GM19328 (cell line): ENCODE results near the gene PPP6R2.

Experiments
- ATAC-seq: cut with Tn5 transposase; IDR thresholded peaks from one replicate; pipeline ENCODE4 v1.9.1; 2021; ENCODE audit warnings: mild to moderate bottlenecking, moderate library complexity; ENCODE audit not compliant: unreplicated experiment

The PPP6R2 gene

DNA sequence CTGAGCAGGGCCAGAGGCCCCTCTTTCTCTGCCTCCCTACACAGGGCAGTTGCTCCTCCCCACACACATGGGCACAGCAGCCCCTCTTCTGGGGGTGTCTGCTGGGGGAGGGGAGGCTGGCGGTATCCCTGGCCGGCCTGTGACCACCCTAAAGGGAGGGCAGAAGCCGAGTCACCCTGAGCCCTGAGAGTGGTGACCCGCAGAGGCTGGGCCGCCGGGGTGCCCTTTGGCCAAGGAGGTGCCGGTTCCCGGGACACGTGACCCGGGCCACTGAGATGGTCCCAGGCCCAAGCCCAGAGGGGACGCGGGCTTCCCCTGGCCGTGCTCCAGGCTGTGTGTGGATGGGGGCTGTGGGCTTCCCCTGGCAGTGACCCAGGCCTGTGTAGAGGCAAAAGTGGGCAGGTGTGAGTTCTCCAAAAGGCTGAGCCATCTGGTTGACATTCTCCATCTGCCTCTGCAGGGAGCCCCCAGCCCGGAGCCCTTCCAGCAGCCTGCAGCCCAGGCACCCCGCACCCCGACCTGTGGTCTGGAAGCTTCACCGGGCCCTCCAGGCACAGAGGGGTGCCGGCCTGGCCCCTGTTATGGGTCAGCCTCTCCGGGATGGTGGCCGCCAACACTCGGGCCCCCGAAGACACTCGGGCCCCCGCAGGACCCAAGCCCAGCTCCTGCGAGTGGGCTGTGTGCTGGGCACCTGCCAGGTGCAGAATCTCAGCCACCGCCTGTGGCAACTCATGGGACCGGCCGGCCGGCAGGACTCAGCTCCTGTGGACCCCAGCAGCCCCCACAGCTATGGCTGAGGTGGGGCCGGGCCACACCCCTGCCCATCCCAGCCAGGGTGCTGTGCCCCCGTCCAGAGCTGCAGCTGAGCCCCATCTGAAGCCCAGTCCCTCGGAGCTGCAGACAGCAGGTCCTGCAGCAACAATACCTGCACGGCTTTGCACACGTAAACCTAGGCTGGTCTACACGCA, 139.3 kb downstream of the PPP6R2 start:
- no peak for ATAC-seq

DNA sequence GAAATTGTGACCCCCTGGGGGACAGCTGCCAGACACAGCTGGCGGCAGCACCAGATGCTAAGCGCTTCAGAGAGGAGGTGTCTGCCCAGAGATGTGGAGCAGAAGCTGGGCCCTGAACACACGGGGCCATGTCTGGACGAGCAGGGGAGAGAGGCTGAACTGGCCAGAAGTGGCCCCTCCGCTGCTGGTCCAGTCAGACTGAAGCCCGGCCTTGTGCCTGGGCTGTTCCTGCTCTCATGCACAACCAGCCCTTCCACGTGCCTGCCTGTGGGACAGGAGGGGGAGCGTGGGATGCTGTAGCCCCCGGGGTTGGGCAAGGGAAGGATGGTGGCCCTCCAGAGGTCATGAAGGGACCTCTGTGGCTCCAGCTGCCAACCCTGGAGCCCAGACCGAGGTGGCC, 140.0 kb downstream of the PPP6R2 start:
- ATAC-seq = no peak

DNA sequence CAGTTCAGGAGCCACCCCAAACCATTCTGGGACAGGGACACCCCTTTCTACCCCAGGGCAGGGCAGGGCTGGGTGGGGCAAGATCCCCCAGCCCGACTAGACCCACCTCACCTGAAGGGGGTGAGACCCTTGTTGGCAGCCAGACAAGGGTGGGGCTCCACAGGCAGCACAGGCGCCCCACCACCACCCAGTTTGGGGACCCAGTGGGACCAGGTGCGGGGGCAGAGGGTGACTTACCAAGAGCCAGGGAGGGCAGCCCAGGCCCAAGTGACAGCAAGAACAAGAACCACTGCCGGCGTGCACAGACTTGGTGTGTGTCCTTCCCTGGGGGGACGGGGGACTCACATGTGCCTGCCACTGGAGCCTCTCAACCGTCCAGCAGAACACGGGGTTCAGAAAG, 140.4 kb downstream of the PPP6R2 start:
- ATAC-seq = no peak

DNA sequence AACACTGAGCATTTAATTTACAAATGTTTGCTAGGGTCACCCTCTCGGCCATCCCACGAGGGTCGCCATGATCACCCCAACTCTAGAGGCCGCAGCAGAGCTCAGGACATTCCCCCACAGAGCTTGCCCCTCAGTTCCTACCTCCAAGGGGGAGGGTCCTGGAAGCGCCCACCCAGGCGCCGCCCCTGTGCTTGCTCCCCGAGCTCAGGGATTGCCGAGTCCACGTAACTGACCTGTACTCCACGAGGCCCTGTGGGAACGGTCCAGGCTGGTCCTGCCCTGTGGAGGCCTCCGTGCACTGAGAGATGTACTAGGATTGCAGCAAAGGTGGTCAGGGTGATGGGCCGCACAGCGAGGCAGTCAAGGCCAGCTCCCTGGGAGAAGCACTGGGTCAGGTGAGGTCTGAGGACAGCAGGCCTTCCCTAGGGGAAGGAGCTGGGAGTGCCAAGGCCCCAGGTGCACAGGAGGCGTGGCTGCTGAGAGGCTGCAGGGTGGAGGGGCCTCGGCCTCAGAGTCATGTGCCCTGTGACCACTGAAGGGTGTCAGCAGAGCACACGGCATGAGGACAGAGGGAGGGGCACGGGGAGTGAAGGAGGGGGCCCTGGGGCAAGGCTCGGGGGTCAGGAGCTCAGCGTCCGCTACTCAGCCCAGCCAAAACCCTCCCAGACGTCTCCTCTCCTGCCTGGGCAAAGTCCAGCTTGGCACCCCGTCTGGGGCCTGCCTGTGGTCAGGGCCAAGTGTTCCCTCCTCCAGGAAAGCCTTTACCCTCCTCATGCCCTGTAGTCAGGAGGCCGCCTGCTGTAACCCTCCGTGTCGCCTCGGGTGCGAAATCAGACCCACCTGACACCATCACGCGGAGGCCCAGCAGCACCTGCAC, 141.1 kb downstream of the PPP6R2 start:
- ATAC-seq = no peak

DNA sequence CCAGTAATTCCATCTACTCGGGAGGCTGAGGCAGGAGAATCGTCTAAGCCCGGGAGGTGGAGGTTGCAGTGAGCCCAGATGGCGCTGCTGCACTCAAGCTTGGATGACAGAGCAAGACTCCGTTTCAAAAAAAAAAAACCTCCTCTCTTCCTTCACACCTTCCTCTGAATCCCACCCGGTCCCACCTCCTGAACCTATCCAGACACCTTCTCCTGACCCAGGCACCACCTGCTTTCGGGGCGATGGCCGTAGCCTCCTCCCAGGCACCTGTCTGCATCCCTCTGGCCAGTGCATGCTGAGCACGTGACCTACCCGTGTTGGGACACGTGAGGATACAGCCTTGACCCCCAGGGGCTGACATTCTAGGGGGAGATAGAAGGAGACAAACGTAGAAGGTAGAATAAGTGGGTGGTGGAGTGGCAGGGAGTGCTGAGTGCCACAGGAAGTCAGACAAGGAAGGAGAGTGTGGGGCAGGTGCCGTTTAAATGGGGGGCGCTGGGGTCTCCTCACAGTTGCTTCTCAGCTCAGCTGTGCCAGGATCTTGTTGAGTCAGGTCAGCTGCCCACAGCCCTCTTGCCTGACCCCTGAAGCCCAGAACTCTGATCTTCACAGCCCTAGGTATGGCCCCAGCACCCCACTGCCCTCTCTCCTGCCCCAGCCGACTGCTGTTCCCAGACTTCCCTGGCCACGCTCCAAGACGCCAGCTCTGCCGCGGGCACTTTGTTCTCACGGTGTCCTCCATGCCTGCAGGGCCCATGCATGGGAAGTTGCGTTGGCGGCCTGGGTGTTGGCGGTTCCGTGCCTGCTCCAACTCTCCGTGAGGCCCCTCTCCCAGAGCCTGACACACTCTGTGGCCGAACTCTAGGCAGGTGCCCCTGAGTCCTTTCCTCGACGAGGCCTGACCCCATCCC, 142.3 kb downstream of the PPP6R2 start:
- ATAC-seq = no peak

DNA sequence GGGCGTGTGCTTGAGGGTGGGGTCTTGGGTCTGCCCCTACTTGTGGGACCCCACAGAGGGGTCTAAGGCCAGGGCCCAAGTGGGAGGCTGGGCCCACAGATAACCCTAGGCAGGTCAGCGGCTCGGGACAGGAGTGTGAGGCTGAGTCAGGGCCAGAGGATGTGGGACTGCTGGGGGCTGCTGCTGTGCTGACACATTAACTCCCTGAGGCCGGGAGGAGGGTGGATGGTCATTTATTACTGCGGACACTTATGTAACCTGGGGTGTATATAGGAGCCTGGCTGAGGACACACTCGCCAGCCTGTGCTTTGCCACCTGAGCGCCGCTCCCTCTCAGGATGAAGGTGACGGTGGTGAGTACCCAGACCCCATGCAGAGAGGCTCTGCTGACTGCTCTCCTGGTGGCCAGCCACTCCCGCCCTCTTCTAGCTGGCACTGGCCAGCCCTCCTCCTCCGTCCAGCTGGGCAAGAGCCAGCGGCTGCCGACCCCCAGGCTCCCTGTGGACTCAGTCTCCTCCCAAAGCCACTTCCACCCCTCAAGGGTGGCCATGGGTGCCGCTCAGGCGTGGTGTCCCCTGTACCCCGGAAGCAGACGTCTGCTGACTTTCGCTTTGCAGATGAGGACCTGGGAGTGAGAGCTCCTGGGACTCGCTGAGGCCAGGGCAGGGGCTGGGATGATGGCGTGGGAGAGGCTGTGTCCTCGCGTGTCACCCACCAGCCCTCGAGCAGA, 143.6 kb downstream of the PPP6R2 start, which contains the start of gene MIOX:
MIOX (plus strand) TSS at position 299 of the 729 bp plus-strand sequence; CDS start at position 338, 39 bp downstream.
- no peak for ATAC-seq

DNA sequence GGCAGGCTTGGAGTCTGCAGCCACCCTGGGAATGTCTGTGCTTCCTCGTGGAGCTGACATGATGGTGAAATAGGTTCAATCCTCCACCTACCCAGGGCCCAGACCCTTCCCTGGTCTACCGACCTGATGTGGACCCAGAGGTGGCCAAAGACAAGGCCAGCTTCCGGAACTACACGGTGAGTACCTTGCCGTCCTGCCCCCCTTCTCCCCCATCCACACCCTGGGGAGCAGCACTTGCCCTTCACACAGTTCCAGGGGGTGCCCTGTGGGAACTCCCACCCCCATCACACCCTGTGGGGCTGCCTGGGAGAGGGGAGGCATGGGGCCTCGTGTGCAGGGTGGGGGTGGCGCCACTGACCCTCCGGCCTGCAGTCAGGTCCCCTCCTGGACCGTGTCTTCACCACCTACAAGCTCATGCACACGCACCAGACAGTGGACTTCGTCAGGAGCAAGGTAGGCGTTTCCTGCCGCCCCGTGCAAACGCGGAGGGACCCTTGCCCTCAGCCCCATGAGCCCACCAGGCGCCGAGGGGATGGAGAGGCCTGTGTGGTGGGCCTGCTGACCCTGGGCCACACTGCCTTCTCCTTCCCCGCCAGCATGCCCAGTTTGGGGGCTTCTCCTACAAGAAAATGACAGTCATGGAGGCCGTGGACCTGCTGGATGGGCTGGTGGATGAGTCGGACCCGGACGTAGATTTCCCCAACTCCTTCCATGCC, 144.3 kb downstream of the PPP6R2 start:
- no peak for ATAC-seq

DNA sequence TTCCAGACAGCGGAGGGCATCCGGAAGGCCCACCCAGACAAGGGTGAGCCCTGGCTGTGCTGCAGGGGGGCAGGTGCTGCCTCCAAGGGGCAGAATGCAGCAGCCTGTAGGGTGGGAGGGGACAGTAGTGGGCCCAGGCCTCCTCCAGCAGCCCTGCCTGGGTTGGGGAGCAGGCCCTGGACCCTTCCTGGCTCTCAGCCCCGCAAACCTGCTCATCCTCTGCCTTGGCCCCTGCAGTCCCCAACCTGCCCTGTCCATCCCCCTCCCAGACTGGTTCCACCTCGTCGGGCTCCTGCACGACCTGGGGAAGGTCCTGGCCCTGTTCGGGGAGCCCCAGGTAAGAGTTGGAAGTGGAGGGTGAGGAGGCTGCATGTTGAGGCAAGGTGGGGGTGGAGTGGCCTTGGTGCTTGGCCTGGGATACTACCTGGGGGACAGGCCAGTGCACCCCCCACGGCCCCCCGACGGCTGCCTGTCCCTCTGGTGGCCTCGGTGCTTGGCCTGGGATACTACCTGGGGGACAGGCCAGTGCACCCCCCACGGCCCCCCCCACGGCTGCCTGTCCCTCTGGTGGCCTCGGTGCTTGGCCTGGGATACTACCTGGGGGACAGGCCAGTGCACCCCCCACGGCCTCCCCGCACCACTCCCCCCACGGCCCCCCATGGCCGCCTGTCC, 145.0 kb downstream of the PPP6R2 start:
- no peak for ATAC-seq

DNA sequence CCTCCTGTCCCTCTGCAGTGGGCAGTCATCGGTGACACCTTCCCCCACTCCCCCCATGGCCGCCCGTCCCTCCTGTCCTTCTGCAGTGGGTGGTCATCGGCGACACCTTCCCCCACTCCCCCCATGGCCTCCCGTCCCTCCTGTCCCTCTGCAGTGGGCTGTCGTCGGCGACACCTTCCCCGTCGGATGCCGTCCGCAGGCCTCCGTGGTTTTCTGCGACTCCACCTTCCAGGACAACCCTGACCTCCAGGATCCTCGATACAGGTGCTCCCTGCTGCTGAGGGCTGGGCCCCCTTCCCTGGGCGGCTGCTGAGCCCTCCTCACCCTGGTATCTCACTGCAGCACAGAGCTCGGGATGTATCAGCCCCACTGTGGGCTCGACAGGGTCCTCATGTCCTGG, 145.8 kb downstream of the PPP6R2 start:
- ATAC-seq = no peak

DNA sequence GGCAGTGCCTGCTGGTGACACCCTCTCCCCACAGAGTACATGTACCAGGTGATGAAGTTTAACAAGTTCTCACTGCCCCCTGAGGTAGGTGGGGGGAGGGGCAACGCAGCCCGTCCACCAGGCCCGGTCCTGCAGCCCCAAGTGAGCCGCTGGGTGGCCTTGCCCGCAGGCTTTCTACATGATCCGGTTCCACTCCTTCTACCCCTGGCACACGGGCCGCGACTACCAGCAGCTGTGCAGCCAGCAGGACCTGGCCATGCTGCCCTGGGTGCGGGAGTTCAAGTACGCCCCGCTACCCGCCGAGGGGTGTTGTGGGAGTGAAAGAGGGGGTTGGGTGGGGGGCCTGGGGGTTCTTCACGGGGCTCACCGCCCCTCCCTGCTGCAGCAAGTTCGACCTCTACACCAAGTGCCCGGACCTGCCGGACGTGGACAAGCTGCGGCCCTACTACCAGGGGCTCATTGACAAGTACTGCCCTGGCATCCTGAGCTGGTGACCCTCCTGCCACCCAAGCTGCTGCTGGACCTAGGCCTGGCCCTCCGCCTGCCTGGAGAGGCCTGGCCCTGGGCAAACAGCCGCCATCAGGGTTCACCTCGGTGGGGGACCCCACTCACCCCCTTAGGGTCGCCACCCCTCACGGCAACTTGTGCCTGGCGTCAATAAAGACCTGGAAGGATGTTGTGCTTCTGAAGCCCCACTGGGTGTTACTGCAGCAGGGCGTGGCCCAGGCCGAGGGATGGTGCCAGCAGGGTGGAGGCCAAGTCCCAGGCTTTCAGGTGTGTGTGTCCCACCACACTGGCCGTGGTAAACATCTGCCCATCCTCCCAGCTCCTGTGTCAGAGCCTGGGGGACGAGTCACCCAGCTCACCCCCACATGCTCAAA, 146.5 kb downstream of the PPP6R2 start:
- no peak for ATAC-seq

DNA sequence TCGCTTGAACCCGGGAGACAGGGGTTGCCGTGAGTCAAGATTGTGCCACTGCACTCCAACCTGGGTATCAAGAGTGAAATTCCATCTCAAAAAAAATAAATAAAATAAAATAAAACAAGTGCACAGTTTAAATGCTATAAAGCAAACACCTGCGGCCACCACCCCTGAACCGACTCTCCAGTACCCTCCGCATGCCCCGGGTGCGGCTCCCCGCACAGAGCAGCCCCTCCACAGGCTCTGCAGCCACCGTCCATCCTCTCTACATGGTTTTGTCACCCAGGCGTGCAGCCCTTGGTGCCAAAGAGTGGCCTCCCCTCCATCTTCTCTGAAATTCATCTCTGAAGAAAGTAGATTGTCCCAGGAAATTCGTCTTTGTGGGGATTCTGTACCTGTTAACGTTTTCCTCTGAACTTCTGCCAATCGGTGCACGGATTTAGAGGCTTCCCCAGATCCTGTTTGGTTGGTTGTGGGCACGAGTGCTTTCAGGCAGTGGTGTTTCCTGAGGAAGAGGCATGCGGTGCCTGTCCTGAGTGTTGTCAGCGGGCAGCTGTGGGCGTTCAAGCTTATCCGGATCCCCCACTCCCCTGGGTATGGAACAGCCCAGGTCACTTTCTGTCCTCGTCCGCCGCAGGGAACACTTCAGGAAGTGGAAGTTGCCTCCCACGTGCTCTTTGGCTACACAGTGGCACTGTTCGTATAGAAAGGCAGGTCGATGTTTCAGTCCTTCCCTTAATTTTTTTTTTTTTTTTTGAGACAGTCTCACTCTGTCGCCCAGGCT, 147.6 kb downstream of the PPP6R2 start:
- no peak for ATAC-seq
